CD1c-positive myeloid dendritic cell (primary cell): ENCODE measurements around the gene TTLL11.

ENCODE experiments used
- DNase-seq: peaks from one replicate; pipeline ENCODE4 v3.0.0-alpha.2; 2016; ENCODE audit errors: extremely low spot score

Gene TTLL11

GRCh38 chr9:122051351-122052321, 41.5 kb downstream of the TTLL11 start:
- no peak for DNase-seq

- DNase-seq: no peak
Observed at GRCh38 chr9:122050167-122050566, 42.9 kb downstream of the TTLL11 start.

- DNase-seq: no peak
Observed at GRCh38 chr9:122042056-122042455, 51.1 kb downstream of the TTLL11 start.

- no peak for DNase-seq
Observed at GRCh38 chr9:122040561-122041242, 52.4 kb downstream of the TTLL11 start.

- no peak for DNase-seq
Observed at GRCh38 chr9:122039234-122039633, 53.9 kb downstream of the TTLL11 start.

GRCh38 chr9:122036988-122037387, 56.1 kb downstream of the TTLL11 start:
- DNase-seq: no peak

- DNase-seq: no peak
Observed at GRCh38 chr9:122036408-122036807, 56.7 kb downstream of the TTLL11 start.

GRCh38 chr9:122033775-122034373, 59.2 kb downstream of the TTLL11 start:
- no peak for DNase-seq

GRCh38 chr9:122032346-122032745, 60.8 kb downstream of the TTLL11 start:
- no peak for DNase-seq

GRCh38 chr9:122031776-122032175, 61.3 kb downstream of the TTLL11 start:
- DNase-seq: no peak

- no peak for DNase-seq
Observed at GRCh38 chr9:122031157-122031556, 62.0 kb downstream of the TTLL11 start.

- DNase-seq: no peak
Observed at GRCh38 chr9:122030357-122030756, 62.8 kb downstream of the TTLL11 start.

- no peak for DNase-seq
Observed at GRCh38 chr9:122029898-122030297, 63.2 kb downstream of the TTLL11 start.

- no peak for DNase-seq
Observed at GRCh38 chr9:122028089-122028488, 65.0 kb downstream of the TTLL11 start.

- no peak for DNase-seq
Observed at GRCh38 chr9:122020398-122020797, 72.7 kb downstream of the TTLL11 start.

- no peak for DNase-seq
Observed at GRCh38 chr9:122016744-122017143, 76.4 kb downstream of the TTLL11 start.

GRCh38 chr9:122016309-122016708, 76.8 kb downstream of the TTLL11 start:
- DNase-seq: no peak

- DNase-seq: no peak
Observed at GRCh38 chr9:122015170-122015821, 77.8 kb downstream of the TTLL11 start.

GRCh38 chr9:122011818-122012498, 81.2 kb downstream of the TTLL11 start:
- DNase-seq: no peak

GRCh38 chr9:122008559-122008958, 84.5 kb downstream of the TTLL11 start:
- no peak for DNase-seq

GRCh38 chr9:122007837-122008236, 85.3 kb downstream of the TTLL11 start:
- no peak for DNase-seq
